ENCODE results near the gene ERBB2.
"Not testable (repeated sequence)": the region's sequence is repeated elsewhere in the genome, so short reads cannot be mapped to it uniquely, and the experiment has no call there.

The ERBB2 gene

DNA sequence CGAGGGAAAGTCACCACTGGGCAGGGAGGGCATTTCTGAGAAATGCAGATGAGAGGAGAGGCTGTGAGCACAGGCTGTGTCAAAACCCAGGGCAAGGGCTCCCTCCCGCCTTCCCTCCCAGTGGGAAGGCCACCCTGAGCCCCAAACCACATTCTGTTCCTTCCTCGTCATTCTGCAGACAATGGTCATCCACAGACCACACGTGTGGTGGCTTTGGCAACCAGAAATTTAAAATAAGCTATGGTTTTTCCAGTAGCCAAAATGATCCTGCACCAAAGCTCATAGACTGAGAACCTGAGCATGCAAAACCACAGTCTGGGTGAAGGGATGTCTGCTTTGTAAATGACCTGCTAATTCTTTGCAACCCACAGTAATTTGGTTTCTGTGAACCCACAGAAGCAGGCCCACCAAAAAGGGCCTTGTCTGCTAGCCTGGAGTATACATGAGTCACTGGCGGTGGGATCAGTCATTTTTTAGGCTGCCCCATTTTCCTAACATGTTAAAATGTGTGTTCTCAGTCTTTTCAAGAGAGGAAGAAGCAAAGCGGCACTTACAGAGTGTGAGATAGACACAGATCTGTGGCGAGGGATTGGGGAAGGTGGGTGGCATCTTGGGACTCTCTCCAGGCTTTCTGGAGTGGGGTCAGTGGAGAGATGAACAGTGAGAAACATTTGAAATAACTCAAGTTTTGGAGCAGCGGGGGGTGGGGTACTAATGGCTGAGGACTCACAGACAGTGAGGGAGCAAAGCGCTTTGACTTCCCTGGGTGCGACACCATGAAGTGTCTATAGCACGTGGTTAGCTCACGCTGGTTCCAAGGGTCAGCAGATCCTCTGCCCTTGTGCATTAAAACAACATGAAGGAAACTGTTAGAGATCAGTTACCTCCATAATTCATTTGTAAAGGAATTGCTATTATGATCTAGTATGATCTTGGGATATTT is 58.3 kb downstream of the ERBB2 start:
- in situ Hi-C loops (cut with MboI; ENCODE audit: low sequenced_read_pairs): no loop called here

DNA sequence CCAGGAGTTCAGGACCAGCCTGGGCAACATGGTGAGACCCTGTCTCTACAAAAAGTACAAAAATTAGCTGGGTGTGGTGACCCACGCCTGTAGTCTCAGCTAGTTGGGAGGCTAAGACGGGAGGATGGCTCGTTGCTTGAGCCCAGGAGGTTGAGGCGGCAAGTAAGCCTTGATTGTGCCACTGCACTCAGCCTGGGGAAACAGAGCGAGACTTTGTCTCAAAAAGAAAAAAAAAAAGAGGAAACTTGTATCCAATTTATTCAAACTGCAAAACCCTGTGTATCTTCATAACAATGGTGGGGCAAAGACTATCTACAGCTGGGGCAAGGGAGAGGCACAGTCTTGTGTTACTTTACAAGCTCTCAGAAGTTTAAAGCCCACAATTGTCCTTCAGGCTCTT is 59.3 kb downstream of the ERBB2 start:
- in situ Hi-C loops (cut with MboI; ENCODE audit: low sequenced_read_pairs): no loop called here

DNA sequence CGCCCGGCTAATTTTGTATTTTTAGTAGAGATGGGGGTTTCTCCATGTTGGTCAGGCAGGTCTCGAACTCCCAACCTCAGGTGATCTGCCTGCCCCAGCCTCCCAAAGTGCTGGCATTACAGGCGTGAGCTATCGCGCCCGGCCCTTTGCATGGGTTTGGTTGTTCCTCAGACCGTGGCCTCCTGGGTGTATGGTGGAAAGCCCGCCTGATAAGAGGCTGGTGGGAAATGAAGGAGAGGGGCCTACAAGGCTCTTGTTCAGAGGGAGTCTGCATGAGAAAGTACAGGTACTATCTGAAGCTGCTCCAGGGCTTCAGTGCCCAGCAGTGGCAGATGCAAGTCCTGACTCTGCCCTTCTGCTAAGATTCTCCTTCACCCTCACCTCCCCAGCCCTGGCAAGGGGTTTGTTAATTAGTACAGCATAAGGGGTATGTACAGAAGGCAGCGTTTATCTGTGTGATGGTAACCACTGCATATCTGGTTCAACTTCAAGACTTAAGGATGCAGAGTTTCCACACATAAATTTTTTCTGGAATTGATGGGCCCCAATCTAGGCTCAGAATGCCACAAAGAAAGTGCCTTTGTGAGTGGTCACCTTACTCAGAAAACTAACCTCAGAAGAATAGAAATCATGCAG is 62.1 kb downstream of the ERBB2 start:
- in situ Hi-C loops (cut with MboI; ENCODE audit: low sequenced_read_pairs): no loop called here

- in situ Hi-C loops (cut with MboI; ENCODE audit: low sequenced_read_pairs): no loop called here
Measured at GRCh38 chr17:39763051-39763820, 63.4 kb downstream of the ERBB2 start.

- in situ Hi-C loops (cut with MboI; ENCODE audit: low sequenced_read_pairs): not testable (repeated sequence)
Measured at GRCh38 chr17:39764171-39764570, 64.3 kb downstream of the ERBB2 start.

DNA sequence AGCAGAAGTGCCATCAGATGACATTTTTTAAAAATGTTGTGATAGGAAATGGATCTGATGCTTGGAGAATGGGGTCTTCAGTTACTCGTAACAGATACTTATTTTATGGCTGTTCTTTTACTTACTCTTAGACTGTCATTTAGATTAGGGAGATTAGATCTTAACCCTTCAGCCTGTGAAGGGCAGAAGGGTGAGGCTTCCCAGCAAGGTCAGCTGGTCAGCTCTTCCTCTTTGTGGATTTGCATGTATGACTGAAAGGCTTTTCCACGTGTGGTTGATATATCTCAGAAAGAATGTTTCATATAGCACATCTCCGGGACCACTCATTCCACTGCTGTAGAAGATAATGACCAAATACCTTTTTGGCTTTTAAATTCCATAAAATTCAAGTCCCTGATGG is 65.3 kb downstream of the ERBB2 start:
- in situ Hi-C loops (cut with MboI; ENCODE audit: low sequenced_read_pairs): no loop called here

GRCh38 chr17:39765766-39766165 is 65.9 kb downstream of the ERBB2 start:
- in situ Hi-C loops (cut with MboI; ENCODE audit: low sequenced_read_pairs): no loop called here

DNA sequence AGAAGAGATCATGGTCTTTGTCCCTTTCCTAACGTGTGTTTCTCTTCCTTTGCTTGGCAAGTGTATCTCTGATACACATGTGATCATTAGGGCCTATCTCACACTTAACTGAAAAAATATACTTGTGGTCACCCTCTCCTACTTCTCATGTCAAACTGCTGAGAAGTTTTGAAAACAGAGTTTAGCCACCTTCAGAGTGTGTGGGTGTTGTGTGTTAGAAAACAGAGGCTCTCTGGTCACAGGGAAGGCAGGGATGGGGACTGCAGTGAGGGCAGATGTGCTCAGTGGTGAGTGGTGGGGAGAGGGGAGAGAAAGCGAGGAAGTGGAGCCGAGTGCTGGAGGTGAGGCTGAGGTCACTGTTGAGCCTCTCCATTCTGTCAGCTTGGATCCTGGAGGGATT is 67.3 kb downstream of the ERBB2 start:
- in situ Hi-C loops (cut with MboI; ENCODE audit: low sequenced_read_pairs): no loop called here

DNA sequence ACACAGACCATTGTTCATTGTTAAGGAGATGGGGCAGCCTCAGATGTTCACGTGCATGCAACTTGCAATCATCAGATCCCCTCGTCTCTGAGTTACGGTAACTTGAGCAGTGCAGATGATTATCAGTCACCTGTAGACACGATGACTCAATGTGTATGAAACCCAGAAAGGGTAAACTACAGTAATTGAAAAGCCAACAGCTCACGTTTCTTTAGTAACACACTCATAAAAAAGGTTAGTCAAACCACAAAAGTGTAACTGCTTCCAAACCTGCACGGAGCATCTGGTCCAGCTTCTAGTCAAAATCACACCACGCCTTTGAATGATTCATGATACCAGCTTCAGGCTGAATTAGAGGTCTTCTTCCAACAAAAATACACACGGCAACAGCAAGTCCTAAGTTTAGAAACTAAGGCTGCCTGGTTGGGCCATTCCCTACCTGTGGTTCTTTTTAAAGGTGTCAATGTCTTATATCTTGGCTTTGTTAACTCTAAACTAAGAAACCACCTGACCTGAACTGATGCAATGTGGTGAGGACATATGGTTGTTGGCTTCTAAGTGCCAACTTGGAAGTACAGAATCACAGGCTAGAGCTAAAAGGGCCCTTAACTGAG is 70.2 kb downstream of the ERBB2 start:
- in situ Hi-C loops (cut with MboI; ENCODE audit: low sequenced_read_pairs): no loop called here

- in situ Hi-C loops (cut with MboI; ENCODE audit: low sequenced_read_pairs): no loop called here
Measured at GRCh38 chr17:39772415-39772814, 72.6 kb downstream of the ERBB2 start.

- in situ Hi-C loops (cut with MboI; ENCODE audit: low sequenced_read_pairs): no loop called here
Measured at GRCh38 chr17:39772987-39773934, 73.4 kb downstream of the ERBB2 start.

GRCh38 chr17:39774047-39774446 is 74.2 kb downstream of the ERBB2 start:
- in situ Hi-C loops (cut with MboI; ENCODE audit: low sequenced_read_pairs): no loop called here

DNA sequence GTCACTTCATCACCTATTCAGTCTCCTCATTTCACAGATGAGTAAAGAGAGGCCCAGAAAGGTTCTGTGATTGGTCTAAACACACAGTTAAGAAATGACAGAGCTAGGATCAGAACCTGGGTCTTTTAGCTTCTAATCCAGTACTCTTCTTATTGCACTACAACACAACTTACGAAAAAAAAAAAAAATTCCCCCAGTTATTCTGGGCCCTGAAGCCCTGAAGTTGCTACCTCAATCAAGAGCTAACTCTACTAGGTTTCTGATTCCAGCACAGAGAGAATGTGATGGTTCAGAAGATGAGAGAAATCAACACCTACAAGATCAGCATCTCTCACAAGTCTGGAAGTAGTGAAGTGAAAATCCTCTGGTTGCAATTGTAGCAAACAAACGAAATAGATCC is 75.2 kb downstream of the ERBB2 start:
- in situ Hi-C loops (cut with MboI; ENCODE audit: low sequenced_read_pairs): no loop called here

GRCh38 chr17:39776252-39776651 is 76.4 kb downstream of the ERBB2 start:
- in situ Hi-C loops (cut with MboI; ENCODE audit: low sequenced_read_pairs): no loop called here

- in situ Hi-C loops (cut with MboI; ENCODE audit: low sequenced_read_pairs): no loop called here
Measured at GRCh38 chr17:39777534-39778365, 77.9 kb downstream of the ERBB2 start.
